Stimulated activated memory B cell treated with anti-CD40 and anti-IgM and Interleukin-4, amounts not matched to agents 10 μg/mL and 1 μg/mL and 100 μg/mL, for 72 hours (primary cell): ENCODE measurements around the gene TRAK2.

Experiments
- ATAC-seq: fragments of 150-1000 bp; cut with Tn5 transposase; 2 replicates; pipeline ENCODE4 v1.10.0; 2021
- H3K27ac Mint-ChIP-seq: one replicate; pipeline ENCODE4 v1.8.0; 2022; ENCODE audit warnings: mild to moderate bottlenecking, mixed read lengths
- H3K27me3 Mint-ChIP-seq: one replicate; pipeline ENCODE4 v1.8.0; 2022; ENCODE audit warnings: mixed read lengths
- H3K36me3 Mint-ChIP-seq: one replicate; pipeline ENCODE4 v1.8.0; 2022; ENCODE audit warnings: mixed read lengths
- H3K4me1 Mint-ChIP-seq: one replicate; pipeline ENCODE4 v1.8.0; 2022; ENCODE audit warnings: mixed read lengths
- H3K4me3 Mint-ChIP-seq: one replicate; pipeline ENCODE4 v1.8.0; 2022; ENCODE audit warnings: mild to moderate bottlenecking, moderate library complexity, mixed read lengths
- H3K9me3 Mint-ChIP-seq: one replicate; pipeline ENCODE4 v1.8.0; 2022; ENCODE audit warnings: mixed read lengths

The TRAK2 gene

GRCh38 chr2:201366146-201366545 is 85.1 kb downstream of the TRAK2 start:
- H3K36me3 Mint-ChIP-seq = peaks cover 68% of the 10 kb centered on the region
- H3K4me1 Mint-ChIP-seq = peaks cover 7% of the 10 kb centered on the region
- no peak overlapping the region for H3K4me3 Mint-ChIP-seq
- ATAC-seq = no peak
- no peaks in the 10 kb centered on the region for H3K27me3 Mint-ChIP-seq
- H3K27ac Mint-ChIP-seq = no peak overlapping the region
- H3K9me3 Mint-ChIP-seq = peaks cover 4% of the 10 kb centered on the region

GRCh38 chr2:201363857-201364560 is 87.2 kb downstream of the TRAK2 start:
- Mint-ChIP-seq H3K4me3 (no peak overlapping the region), H3K36me3 (peaks cover 64% of the 10 kb centered on the region)
- ATAC-seq = peak; percentile 65

GRCh38 chr2:201362396-201362795 is 88.9 kb downstream of the TRAK2 start:
- Mint-ChIP-seq H3K36me3 (peaks cover 52% of the 10 kb centered on the region), H3K27me3 (no peaks in the 10 kb centered on the region), H3K4me1 (peaks cover 7% of the 10 kb centered on the region), H3K9me3 (peaks cover 4% of the 10 kb centered on the region), H3K27ac (no peak overlapping the region), H3K4me3 (no peak overlapping the region)
- no peak for ATAC-seq

More at GRCh38 chr2:201363857-201364560, 87.2 kb downstream of the TRAK2 start:
- peak overlapping the region; percentile 45 for H3K27ac Mint-ChIP-seq
- H3K27me3 Mint-ChIP-seq = no peaks in the 10 kb centered on the region
- peaks cover 4% of the 10 kb centered on the region for H3K9me3 Mint-ChIP-seq
- H3K4me1 Mint-ChIP-seq = peaks cover 7% of the 10 kb centered on the region

DNA sequence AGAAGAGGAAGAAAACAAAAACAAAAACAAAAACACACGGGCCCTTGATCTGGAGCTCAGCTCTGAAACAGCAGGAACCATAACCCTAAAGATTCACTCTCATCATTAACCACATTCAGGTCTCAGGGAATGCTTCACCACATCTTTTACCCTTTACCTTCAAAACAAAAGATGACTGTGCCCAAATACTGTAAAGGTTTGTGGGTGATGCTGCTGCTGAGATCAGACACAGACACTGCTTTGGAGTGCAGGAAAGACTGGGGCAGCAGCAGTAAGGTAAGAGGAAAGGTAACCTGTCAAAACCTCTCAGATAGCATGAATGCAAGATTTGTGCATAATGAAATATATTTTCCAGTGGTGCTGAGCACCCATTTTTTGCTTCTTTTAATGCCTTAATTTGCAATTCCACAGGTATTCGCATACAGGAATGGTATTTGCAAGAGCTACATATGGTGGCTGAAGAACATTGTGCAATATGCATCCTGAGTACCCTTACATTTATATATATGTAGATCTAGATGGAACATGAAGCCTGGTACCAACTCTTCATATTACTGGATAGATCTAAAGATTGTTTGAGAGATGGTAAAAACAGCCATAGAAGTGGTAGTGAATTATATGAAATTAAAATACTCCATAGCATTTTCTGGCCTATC is 90.1 kb downstream of the TRAK2 start:
- Mint-ChIP-seq H3K4me3 (no peak overlapping the region), H3K36me3 (peaks cover 41% of the 10 kb centered on the region), H3K9me3 (no peaks in the 10 kb centered on the region), H3K27me3 (no peaks in the 10 kb centered on the region), H3K27ac (no peak overlapping the region), H3K4me1 (peaks cover 7% of the 10 kb centered on the region)
- no peak for ATAC-seq

DNA sequence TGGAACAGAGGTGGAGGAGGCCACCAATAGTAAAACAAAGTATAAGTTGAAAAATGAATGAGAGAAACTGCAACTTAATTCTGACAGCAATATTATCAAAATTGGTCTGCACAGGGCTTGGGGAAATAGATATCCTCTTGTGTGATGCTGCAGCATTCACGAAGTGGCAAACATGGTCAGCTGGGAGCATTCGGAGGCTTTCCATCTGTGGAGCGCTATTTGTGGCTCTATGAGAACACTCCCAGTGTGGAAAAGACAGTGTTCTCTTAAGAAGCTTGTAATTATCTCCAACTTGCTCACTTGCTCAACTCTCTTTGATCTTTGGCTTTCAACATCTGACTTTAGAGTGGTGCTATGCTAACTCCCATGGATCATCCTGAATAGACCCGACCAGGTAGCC is 91.0 kb downstream of the TRAK2 start:
- Mint-ChIP-seq H3K4me3 (no peak overlapping the region), H3K9me3 (no peaks in the 10 kb centered on the region), H3K27ac (no peak overlapping the region), H3K36me3 (peaks cover 33% of the 10 kb centered on the region), H3K27me3 (no peaks in the 10 kb centered on the region), H3K4me1 (peaks cover 7% of the 10 kb centered on the region)
- ATAC-seq = no peak

DNA sequence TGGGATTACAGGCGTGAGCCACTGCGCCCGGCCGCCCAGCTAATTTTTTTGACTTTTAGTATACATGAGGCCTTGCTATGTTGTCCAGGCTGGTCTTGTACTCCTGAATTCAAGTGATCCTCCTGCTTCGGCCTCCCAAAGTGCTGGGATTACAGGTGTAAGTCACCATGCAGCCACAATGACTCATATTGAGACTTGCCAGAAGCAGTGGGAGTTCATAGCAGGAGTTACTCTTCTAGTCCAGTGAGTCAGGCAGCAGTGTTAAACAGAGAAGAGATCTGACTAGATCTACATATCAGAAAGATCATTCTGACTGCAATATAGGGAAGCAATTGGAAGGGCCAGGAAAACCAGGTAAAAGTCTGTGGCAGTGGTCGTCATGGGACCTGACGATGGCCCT is 92.6 kb downstream of the TRAK2 start:
- H3K27ac Mint-ChIP-seq = no peak overlapping the region
- ATAC-seq = no peak
- no peaks in the 10 kb centered on the region for H3K9me3 Mint-ChIP-seq
- H3K4me1 Mint-ChIP-seq = peaks cover 2% of the 10 kb centered on the region
- peaks cover 30% of the 10 kb centered on the region for H3K36me3 Mint-ChIP-seq
- H3K4me3 Mint-ChIP-seq = no peak overlapping the region
- H3K27me3 Mint-ChIP-seq = no peaks in the 10 kb centered on the region

DNA sequence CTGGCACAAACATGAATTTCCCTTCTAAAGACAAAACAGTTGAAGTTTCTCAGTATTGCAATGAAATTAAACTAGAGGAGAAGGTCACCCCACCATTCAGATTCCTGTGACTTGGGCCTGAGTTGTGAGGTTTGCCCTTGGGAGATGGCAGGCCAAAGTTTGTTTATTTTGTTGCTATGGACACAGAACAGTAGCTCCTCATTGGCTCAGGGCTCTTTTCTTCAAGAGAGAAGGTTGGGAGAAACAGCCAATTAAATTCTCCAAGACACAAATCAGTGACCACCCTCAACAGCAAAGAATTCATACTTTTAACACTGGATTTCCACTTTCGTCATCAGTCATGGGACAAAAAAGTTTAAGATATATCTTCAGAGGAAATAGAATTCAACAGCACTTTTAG is 94.0 kb downstream of the TRAK2 start, which contains the start of gene FLACC1:
Gene FLACC1 (minus strand): TSS at position 125 of the 400 bp plus-strand sequence. CDS start 5,941 bp downstream, outside the sequence.
- H3K9me3 Mint-ChIP-seq = no peaks in the 10 kb centered on the region
- H3K27me3 Mint-ChIP-seq = no peaks in the 10 kb centered on the region
- H3K27ac Mint-ChIP-seq = no peak within 1 kb of the TSS
- H3K36me3 Mint-ChIP-seq = peaks cover 23% of the 10 kb centered on the region
- no peaks in the 10 kb centered on the region for H3K4me1 Mint-ChIP-seq
- ATAC-seq = no peak
- H3K4me3 Mint-ChIP-seq = no peak within 1 kb of the TSS

- Mint-ChIP-seq H3K9me3 (no peaks in the 10 kb centered on the region), H3K27me3 (no peaks in the 10 kb centered on the region), H3K27ac (no peak overlapping the region), H3K36me3 (peaks cover 26% of the 10 kb centered on the region), H3K4me1 (no peaks in the 10 kb centered on the region), H3K4me3 (no peak overlapping the region)
- no peak for ATAC-seq
Measured at GRCh38 chr2:201353116-201353515, 98.1 kb downstream of the TRAK2 start.

DNA sequence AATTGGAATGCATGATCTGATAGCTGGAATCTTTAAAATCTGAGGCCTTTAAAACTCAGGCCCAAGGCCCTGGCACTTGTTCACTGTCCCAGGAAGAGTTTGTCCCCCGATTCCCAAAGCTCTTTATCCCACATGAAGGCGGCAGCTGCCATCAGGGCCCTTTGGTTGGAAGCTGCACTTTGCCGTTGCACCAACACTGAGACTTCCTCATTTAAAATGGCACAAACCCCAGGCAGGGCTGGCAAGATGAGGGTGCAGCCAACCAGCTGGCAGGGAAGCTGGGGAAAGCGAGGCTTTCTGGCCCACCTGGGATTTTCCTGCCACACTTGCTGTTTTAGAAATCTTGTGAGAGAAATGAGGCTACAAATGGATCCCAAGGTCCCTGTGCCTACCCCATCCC is 100.4 kb downstream of the TRAK2 start:
- Mint-ChIP-seq H3K27ac (no peak overlapping the region), H3K4me3 (no peak overlapping the region), H3K27me3 (no peaks in the 10 kb centered on the region), H3K9me3 (no peaks in the 10 kb centered on the region), H3K36me3 (peaks cover 33% of the 10 kb centered on the region), H3K4me1 (no peaks in the 10 kb centered on the region)
- no peak for ATAC-seq

GRCh38 chr2:201349601-201350000 is 101.7 kb downstream of the TRAK2 start:
- Mint-ChIP-seq H3K27me3 (no peaks in the 10 kb centered on the region), H3K4me1 (peaks cover 12% of the 10 kb centered on the region), H3K27ac (no peak overlapping the region), H3K36me3 (peaks cover 34% of the 10 kb centered on the region), H3K9me3 (no peaks in the 10 kb centered on the region), H3K4me3 (no peak overlapping the region)
- ATAC-seq = no peak

DNA sequence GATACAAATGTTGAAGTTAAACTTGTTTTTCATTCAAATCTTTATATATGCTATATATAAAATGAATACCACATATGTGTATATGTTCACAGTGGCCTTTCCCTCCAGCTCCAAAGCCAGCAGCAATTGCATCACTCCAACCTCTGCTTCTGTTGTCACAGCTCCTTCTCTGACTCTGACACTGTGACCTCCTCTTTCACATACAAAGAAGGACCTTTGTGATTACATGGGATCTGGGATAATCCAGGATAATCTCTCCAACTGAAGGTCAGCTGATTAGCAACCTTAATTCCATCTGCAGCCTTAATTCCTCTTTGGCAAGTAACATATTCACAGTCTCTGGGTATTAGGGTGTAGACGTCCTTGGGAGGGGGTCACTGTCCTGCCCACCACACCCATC is 102.5 kb downstream of the TRAK2 start:
- H3K36me3 Mint-ChIP-seq = peaks cover 32% of the 10 kb centered on the region
- no peaks in the 10 kb centered on the region for H3K9me3 Mint-ChIP-seq
- no peak overlapping the region for H3K4me3 Mint-ChIP-seq
- no peak overlapping the region for H3K27ac Mint-ChIP-seq
- H3K27me3 Mint-ChIP-seq = no peaks in the 10 kb centered on the region
- H3K4me1 Mint-ChIP-seq = peaks cover 16% of the 10 kb centered on the region
- no peak for ATAC-seq

- ATAC-seq = no peak
- Mint-ChIP-seq H3K27ac (no peak overlapping the region), H3K36me3 (peaks cover 46% of the 10 kb centered on the region), H3K4me1 (peaks cover 16% of the 10 kb centered on the region), H3K4me3 (no peak overlapping the region), H3K27me3 (no peaks in the 10 kb centered on the region), H3K9me3 (no peaks in the 10 kb centered on the region)
Measured at GRCh38 chr2:201347138-201347537, 104.1 kb downstream of the TRAK2 start.

GRCh38 chr2:201345625-201346213 is 105.5 kb downstream of the TRAK2 start:
- H3K36me3 Mint-ChIP-seq = peaks cover 49% of the 10 kb centered on the region

DNA sequence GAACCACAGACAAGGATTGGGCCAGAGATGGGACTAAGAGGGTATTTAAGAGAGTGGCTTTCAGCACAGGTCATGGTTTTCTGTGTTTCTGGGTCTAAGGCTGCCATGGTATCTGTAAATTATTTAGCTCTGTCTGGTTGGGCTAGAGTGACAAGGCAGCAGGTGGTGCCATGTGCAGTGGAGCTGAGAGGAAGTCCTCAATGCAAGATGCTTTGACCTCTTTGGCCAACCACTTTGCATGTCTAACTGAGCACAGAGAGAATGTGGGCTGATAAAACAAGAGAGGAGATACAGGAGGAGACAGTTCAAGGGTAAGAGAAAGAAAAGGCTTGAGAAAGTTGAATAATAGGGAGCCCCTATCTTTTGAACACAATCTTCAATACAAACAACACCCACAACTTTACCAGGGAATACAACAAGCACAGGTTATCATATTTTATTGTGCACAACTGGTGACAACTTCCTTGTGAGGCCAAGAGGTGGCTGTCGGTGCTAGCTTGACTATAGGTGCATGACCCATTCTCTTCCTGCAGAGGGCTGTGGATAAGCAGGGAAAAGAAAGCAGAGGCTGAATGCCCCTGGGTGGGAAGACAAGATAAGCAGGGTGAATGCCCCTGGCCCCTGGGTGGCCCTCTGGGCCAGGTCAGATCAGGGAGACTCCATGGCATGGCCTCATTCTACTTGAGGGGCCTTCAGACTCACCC is 106.4 kb downstream of the TRAK2 start:
- peak; percentile 51 for ATAC-seq
- Mint-ChIP-seq H3K9me3 (peaks cover 2% of the 10 kb centered on the region), H3K36me3 (peaks cover 54% of the 10 kb centered on the region), H3K27me3 (no peaks in the 10 kb centered on the region), H3K4me3 (no peak overlapping the region), H3K4me1 (peaks cover 16% of the 10 kb centered on the region), H3K27ac (no peak overlapping the region)

More at GRCh38 chr2:201345625-201346213, 105.5 kb downstream of the TRAK2 start:
- Mint-ChIP-seq H3K4me1 (peaks cover 16% of the 10 kb centered on the region), H3K4me3 (no peak overlapping the region), H3K27me3 (no peaks in the 10 kb centered on the region), H3K27ac (no peak overlapping the region), H3K9me3 (no peaks in the 10 kb centered on the region)
- ATAC-seq = no peak

DNA sequence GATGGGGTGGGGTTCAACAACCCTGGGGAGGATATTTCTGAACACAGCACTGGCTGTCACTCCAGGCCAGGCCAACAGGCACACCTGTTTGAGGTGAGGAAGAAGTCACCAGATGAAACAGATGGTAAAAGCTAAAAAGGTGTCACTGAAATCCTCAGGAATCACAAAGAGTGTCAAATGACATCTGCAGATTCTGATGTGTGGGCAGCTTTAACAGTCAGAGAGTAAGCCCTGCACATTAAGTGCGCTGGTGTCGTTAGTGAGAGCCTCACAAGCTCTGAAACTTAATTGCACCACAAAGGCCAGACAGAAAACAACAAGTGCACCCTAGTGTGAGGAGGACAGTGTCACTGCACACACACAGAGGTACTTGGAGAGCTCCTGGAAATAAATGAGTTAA is 107.7 kb downstream of the TRAK2 start:
- Mint-ChIP-seq H3K27ac (no peak overlapping the region), H3K9me3 (peaks cover 2% of the 10 kb centered on the region), H3K4me3 (no peak overlapping the region), H3K4me1 (peaks cover 16% of the 10 kb centered on the region), H3K36me3 (peaks cover 52% of the 10 kb centered on the region), H3K27me3 (no peaks in the 10 kb centered on the region)
- no peak for ATAC-seq
